Right lung (tissue), 10 donors: ENCODE data around the gene ZNF813. TPM values are rescaled to one million over a fixed set of nuclear protein-coding genes. Genes with fewer than 3 reads are reported as not detected.
"Not testable (repeated sequence)": the region's sequence is repeated elsewhere in the genome, so short reads cannot be mapped to it uniquely, and the experiment has no call there.

ENCODE experiments used
- DNase-seq, 2 donors: peaks; one replicate each; pipeline ENCODE4 v3.0.0-alpha.2; 2013
- long read RNA-seq, 8 donors: transcript quantifications; one replicate each; lab custom pipeline, GENCODE V29; 2026
- polyA plus RNA-seq, 5 donors: library from polyadenylated mRNA; unstranded; fragments of 120-200 nt; gene quantifications; one replicate each; pipeline versions ENCODE4 v1.2.1 to v1.2.3, GENCODE V29; 2013; ENCODE audit warnings: inconsistent platforms in 1 of 5, low replicate concordance in 1 of 5; ENCODE audit not compliant: insufficient read length in 5 of 5, insufficient read depth in 1 of 5

Gene ZNF813
- 1 to 10 TPM; 4.0 to 7.8 (median 5.3) TPM for polyA plus RNA-seq
- long read RNA-seq, donor 1, full-length matches to known transcripts: 2 of 2 reads
- long read RNA-seq, donor 1, partial matches to known transcripts: 0 of 2 reads
- long read RNA-seq, donor 1, other reads (novel, unspliced or antisense): 0 of 2 reads
- long read RNA-seq, donor 2, full-length matches to known transcripts: 1 of 1 reads
- long read RNA-seq, donor 2, partial matches to known transcripts: 0 of 1 reads
- long read RNA-seq, donor 2, other reads (novel, unspliced or antisense): 0 of 1 reads
- long read RNA-seq, donor 3, full-length matches to known transcripts: 1 of 1 reads
- long read RNA-seq, donor 3, partial matches to known transcripts: 0 of 1 reads
- long read RNA-seq, donor 3, other reads (novel, unspliced or antisense): 0 of 1 reads
- long read RNA-seq, donor 4: 0 reads
- long read RNA-seq, donor 5: 0 reads
- long read RNA-seq, donor 6, partial matches to known transcripts: 6 of 6 reads
- long read RNA-seq, donor 6, other reads (novel, unspliced or antisense): 0 of 6 reads
- long read RNA-seq, donor 7: 0 reads
- long read RNA-seq, donor 8: 0 reads

GRCh38 chr19:53467485-53468262 is at the start of gene ZNF813:
TSS of gene ZNF813 (plus strand) at chr19:53467733. CDS start at chr19:53483823, 16,090 bp downstream.
- peak; percentile 86 to 90 for DNase-seq

DNA sequence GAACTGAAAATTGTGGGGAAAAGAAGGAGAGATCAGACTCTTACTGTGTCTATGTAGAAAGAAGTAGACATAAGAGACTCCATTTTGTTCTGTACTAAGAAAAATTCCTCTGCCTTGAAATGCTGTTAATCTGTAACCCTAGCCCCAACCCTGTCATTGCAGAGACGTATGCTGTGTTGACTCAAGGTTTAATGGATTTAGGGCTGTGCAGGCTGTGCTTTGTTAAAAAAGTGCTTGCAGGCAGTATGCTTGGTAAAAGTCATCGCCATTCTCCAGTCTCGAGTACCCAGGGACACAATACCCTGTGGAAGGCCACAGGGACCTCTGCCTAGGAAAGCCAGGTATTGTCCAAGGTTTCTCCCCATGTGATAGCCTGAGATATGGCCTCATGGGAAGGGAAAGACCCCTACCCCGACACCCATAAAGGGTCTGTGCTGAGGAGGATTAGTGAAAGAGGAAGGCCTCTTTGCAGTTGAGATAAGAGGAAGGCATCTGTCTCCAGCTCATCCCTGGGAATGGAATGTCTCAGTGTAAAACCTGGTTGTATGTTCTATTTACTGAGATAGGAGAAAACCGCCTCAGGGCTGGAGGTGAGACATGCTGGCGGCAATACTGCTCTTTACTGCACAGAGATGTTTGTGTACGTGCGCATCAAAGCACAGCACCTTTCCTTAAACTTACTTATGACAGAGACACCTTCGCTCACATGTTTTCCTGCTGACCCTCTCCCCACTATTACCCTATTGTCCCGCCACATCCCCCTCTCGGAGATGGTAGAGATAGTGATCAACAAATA is 46.8 kb upstream of the ZNF813 start:
- not testable (repeated sequence) for DNase-seq

DNA sequence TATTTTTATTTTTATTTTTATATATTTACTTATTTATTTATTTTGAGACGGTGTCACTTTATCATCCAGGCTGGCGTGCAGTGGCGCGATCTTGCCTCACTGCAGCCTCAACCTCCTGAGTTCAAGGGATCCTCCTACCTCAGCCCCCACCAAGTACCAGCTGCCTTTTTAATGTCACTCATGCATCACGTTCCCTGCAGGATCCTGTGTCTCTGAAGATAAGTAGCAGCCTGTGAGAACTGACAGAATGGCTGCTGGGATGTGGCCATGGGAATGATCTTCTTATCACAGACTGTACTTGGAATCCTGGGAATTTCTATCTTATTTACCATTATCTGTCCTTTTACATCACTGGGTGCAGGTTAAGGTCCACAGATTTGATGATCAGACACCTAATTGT is 45.0 kb upstream of the ZNF813 start:
- DNase-seq: no peak

GRCh38 chr19:53423074-53423473 is 44.5 kb upstream of the ZNF813 start:
- DNase-seq: not testable (repeated sequence)

DNA sequence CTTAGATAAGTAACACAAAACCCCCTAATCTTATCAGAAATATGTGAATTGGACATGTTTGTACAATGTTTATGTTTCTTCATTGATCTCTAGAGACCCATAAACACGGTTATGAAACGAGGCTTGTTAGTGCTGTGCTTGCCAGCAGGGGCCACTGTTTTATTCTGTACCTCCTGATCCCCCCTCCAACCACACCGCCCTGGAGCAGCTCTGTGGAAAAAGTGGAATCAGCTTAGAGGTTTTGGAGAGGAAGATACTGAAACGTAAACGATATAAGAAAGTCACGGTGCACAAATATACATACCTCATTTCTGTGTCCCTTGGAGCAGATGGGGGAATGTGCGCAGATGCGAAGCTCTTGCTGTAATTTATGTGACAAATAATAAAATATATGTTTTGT is 43.9 kb upstream of the ZNF813 start:
- DNase-seq: not testable (repeated sequence)

GRCh38 chr19:53424968-53425597 is 42.5 kb upstream of the ZNF813 start:
- DNase-seq: peak; percentile 61 to 64

DNA sequence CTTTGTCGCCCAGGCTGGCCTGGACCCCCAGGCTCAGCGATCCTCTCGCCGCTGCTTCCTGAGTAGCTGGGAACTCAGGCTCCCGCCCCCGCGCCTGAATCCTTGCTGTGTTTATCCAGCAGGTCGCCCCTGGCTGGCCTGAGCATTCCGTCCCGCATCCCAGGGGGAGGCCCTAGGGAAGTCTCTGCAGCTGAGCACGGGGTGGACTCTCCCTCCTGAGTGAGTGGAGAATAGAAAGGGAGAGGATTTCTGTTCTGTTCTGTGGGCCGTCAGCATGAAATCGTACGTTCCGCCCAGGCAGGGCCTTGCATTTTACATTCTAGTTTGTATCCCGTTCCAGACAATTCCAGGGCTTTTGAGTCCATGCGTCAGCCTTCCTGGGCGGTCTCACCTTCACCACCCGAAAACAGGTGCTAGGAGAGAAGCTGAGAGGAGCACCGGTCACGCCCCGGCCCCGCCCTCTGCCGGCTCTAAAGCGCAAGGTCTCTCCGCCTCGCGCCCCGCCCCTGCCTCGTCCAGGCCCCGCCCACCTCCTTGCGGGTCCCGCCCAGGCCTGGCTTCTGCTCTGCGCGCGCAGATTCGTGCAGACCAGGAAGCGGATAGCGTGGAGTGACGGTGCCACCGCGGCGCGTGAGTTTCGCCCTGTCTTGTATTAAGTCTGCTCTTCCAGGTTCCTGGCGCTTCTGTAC is 36.0 kb upstream of the ZNF813 start, which contains the start of gene ZNF761:
TSS of gene ZNF761 (plus strand) at position 586 of the 689 bp plus-strand sequence. CDS start 15,285 bp downstream, outside the sequence.
- DNase-seq: peak; percentile 91 to 92

GRCh38 chr19:53432088-53432661 is 35.4 kb upstream of the ZNF813 start:
- peak in 1 of 2 donors; percentile 11 for DNase-seq

DNA sequence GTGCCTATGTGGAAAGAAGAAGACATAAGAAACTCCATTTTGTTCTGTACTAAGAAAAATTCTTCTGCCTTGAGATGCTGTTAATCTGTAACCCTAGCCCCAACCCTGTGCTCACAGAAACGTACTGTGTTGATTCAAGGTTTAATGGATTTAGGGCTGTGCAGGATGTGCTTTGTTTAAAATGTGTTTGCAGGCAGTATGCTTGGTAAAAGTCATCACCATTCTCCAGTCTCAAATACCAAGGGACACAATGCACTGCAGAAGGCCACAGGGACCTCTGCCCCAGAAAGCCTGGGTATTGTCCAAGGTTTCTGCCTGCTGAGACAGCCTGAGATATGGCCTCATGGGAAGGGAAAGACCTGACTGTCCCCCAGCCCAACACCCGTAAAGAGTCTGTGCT is 23.7 kb upstream of the ZNF813 start:
- DNase-seq: not testable (repeated sequence)

GRCh38 chr19:53447196-53447595 is 20.3 kb upstream of the ZNF813 start:
- DNase-seq: not testable (repeated sequence)

DNA sequence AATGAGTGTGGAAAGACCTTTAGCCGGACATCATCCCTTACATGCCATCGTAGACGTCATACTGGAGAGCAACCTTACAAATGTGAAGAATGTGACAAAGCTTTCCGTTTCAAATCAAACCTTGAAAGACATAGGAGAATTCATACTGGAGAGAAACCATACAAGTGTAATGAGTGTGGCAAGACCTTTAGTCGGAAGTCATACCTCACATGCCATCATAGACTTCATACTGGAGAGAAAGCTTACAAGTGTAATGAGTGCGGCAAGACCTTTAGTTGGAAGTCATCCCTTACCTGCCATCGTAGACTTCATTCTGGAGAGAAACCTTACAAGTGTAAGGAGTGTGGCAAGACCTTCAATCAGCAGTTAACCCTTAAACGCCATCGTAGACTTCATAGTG is 11.7 kb upstream of the ZNF813 start:
- DNase-seq: no peak

GRCh38 chr19:53460131-53460721 is 7.3 kb upstream of the ZNF813 start:
- DNase-seq: not testable (repeated sequence)

DNA sequence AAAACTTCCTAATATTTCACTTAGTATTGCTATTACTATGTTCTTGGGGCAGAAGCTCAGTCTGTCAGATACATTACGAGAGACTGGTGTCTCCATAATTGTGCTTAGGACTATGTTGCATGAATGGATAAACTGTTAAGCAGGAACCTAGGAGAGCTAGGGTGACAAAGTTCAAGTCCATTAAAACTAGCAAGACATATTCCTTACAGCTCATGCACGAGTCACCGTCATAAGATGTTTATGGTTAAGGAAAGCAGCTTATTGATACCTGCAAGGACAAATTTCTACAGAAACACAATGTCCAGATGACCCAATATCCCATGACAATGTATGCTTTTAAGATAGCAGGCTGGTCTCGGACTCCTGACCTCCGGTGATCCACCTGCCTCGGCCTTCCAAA is 5.7 kb upstream of the ZNF813 start:
- no peak for DNase-seq

GRCh38 chr19:53462861-53463260 is 4.7 kb upstream of the ZNF813 start:
- no peak for DNase-seq

DNA sequence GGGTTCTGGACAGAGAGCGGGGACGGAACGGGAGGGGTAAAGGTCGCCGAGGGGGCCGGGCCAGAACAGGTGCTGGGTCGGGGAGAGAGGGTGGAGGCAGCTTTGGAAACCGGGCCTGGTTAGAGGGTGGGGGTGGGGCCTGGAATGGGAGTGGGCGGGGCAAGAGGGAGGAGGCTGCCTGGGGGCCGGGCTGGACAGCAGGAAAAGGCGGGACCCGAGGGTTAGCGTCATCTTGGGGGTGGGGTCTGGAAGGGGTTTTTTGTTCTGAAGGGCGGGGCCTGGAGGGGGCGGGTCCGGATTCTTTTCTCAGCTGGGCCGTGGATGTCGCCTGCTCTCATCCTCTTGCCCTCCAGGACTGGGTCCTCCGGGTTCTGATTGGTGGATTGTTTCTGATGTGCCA is 4.3 kb upstream of the ZNF813 start:
- DNase-seq: no peak

DNA sequence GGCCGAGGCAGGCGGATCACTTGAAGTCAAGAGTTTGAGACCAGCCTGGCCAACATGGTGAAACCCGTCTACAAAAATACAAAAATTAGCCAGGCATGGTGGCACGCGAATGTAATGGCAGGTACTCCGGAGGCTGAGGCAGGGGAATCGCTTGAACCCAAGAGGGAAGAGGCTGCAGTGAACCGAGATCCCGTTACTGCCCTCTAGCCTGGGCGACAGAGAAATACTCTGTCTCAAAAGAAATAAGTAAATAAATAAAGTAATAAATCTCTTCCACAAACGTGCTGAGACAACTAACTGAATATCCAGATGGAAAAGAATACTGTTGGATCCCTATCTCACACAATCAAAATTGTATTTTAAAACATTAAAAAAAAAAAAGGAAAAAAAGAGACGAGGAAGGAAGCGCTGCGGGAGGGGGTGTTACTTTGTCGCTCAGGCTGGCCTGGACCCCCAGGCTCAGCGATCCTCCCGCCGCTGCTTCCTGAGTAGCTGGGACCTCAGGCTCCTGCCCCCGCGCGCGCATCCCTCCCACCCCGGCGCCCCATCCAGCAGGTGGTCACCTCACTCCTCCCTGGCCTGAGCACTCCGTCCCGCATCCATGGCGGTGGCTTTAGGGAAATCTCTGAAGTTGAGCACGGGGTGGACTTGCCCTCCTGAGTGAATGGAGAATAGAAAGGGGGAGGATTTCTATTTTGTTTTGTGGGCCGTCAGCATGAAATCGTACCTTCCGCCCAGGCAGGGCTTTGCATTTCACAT is 628 bp upstream of the ZNF813 start:
- no peak for DNase-seq

GRCh38 chr19:53468628-53469027 is 1.1 kb downstream of the ZNF813 start:
- DNase-seq: not testable (repeated sequence)

DNA sequence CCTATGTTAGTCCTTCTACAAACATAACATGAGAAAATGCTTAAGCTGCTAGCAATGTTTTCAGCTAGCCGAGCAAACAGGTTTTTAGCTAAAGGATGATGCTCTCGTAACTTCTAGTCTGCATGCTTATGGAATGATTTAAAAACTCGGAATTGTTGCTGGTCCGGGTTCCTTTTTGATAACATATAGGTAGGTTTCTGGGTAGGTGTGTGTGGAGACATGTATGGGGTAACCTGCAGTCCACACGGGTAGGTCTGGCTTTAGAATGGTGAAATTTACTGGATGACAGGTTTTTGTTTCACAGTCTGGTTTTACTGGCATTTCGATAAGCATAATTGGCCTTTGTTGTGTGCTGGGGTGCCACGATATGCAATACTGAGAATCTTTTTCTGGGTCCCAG is 4.4 kb downstream of the ZNF813 start:
- DNase-seq: no peak

- DNase-seq: not testable (repeated sequence)
These were observed 7.3 kb downstream of the ZNF813 start for GRCh38 chr19:53474832-53475231.
